A673 (cell line): ENCODE results near the gene PCDHA5. TPM values are rescaled to one million over a fixed set of nuclear protein-coding genes. Genes with fewer than 3 reads are reported as not detected.
A peak's percentile ranks its signal among the peaks of the same experiment; 100 is the strongest.
"Not testable (repeated sequence)": the region's sequence is repeated elsewhere in the genome, so short reads cannot be mapped to it uniquely, and the experiment has no call there.

ENCODE experiments used
- BruUV-seq: library from RNA; stranded (reverse); fragments of 400-500 nt; replicated peaks from 2 replicates; lab custom pipeline; 2021; lab: Mats Ljungman, UMichigan
- CTCF ChIA-PET: fragments of 300-600 bp; sonication (Branson Sonifier 250); formaldehyde crosslinking; loops from one replicate; lab custom pipeline; 2022; ENCODE audit warnings: antibody characterized with exemption; lab: Charles Lee
- POLR2A ChIA-PET: fragments of 300-600 bp; sonication (Branson Sonifier 250); formaldehyde crosslinking; loops from one replicate; lab custom pipeline; 2022; ENCODE audit warnings: antibody characterized with exemption; ENCODE audit not compliant: low non-redundant PET; lab: Charles Lee
- DNase-seq: peaks from one replicate; pipeline ENCODE4 v3.0.0-alpha.2; 2015; ENCODE audit warnings: low spot score
- H3K27ac ChIP-seq: fragments of 200-600 bp; sonication (generic); 2 replicates; pipeline ENCODE4 v1.5.1; 2016; ENCODE audit warnings: mixed run types, low read depth, mild to moderate bottlenecking, mixed read lengths, antibody characterized with exemption, low read length; ENCODE audit not compliant: poor library complexity, severe bottlenecking
- H3K27me3 ChIP-seq: fragments of 200-600 bp; sonication (generic); replicated peaks from 2 replicates; pipeline ENCODE4 v1.6.1; 2017; ENCODE audit warnings: mixed run types, low read depth, mild to moderate bottlenecking, mixed read lengths, antibody characterized with exemption, low read length; ENCODE audit not compliant: insufficient read depth, poor library complexity
- H3K36me3 ChIP-seq: fragments of 200-600 bp; sonication (generic); 2 replicates; pipeline ENCODE4 v1.6.1; 2016; ENCODE audit warnings: mixed run types, mild to moderate bottlenecking, mixed read lengths, antibody characterized with exemption, low read length; ENCODE audit not compliant: insufficient read depth, poor library complexity, severe bottlenecking
- H3K4me1 ChIP-seq: fragments of 200-600 bp; sonication (generic); 2 replicates; pipeline ENCODE4 v1.6.1; 2017; ENCODE audit warnings: mixed run types, mild to moderate bottlenecking, mixed read lengths, antibody characterized with exemption, low read length; ENCODE audit not compliant: insufficient read depth, poor library complexity, severe bottlenecking
- H3K4me3 ChIP-seq: fragments of 200-600 bp; sonication (generic); 2 replicates; pipeline ENCODE4 v1.5.1; 2016; ENCODE audit warnings: low read depth, mixed run types, mild to moderate bottlenecking, mixed read lengths, low read length; ENCODE audit not compliant: poor library complexity, severe bottlenecking
- H3K9me3 ChIP-seq: fragments of 200-600 bp; sonication (generic); 2 replicates; pipeline ENCODE4 v1.6.1; 2016; ENCODE audit warnings: mixed run types, low read depth, mild to moderate bottlenecking, mixed read lengths, antibody characterized with exemption, low read length; ENCODE audit not compliant: poor library complexity, severe bottlenecking
- CTCF ChIP-seq: fragments of 300-800, 200-600 bp; sonication (generic); conservative IDR thresholded peaks from 2 replicates; pipeline ENCODE4 v1.5.1; 2017; ENCODE audit warnings: low read depth, mild to moderate bottlenecking, antibody characterized with exemption, low read length, moderate library complexity, mixed read lengths
- EZH2 ChIP-seq: fragments of 200-600 bp; sonication (generic); IDR thresholded peaks from 2 replicates; pipeline ENCODE4 v1.6.1; 2017; ENCODE audit warnings: borderline replicate concordance, low read depth, mild to moderate bottlenecking, mixed read lengths, antibody characterized with exemption, low read length; ENCODE audit not compliant: poor library complexity, severe bottlenecking
- intact Hi-C: fragments of 100-400 bp; cut with micrococcal nuclease; formaldehyde crosslinking; loops from one replicate; pipeline ENCODE4 v1.10.0; 2022; ENCODE audit not compliant: unreplicated experiment
- total RNA-seq: library from RNA; stranded (reverse); gene quantifications from 2 replicates; pipeline ENCODE4 v1.2.3, GENCODE V29; 2021

Gene PCDHA5
- total RNA-seq, 1 experiment from 2014 or later, result 2.1 TPM

GRCh38 chr5:140827704-140828361, 6.4 kb downstream of the PCDHA5 start, which contains the start of gene PCDHA6:
PCDHA6 (plus strand) TSS chr5:140827960; CDS start chr5:140828092, 132 bp downstream.
- H3K4me1 ChIP-seq, result no peaks in the 10 kb centered on the region
- DNase-seq, result peak; percentile 70
- peak within 1 kb of the TSS; percentile 58 for H3K4me3 ChIP-seq
- ChIA-PET POLR2A (no interaction called here), CTCF (interaction anchor here (0.6 to 1.6 kb wide), 8 partner anchors 14 to 224 kb away, joined by 3 to 7 read pairs (median 4); partner anchors contain the start of genes PCDHA1 and PCDHA13)
- TF ChIP-seq EZH2 (no peak), CTCF (peak; percentile 70)
- H3K27me3 ChIP-seq, result no peaks in the 10 kb centered on the region
- H3K27ac ChIP-seq, result peak within 1 kb of the TSS; percentile 69
- no peaks in the 10 kb centered on the region for H3K36me3 ChIP-seq
- intact Hi-C loops, result loop anchor here (5.0 kb wide), 1 partner anchor 214 kb away; no protein-coding TSS in a partner anchor
- BruUV-seq, result TSS peak; percentile 69
- H3K9me3 ChIP-seq, result peaks cover 6% of the 10 kb centered on the region

GRCh38 chr5:140828362-140828737, 6.9 kb downstream of the PCDHA5 start:
- peak overlapping the region; percentile 69 for H3K27ac ChIP-seq
- POLR2A ChIA-PET, result no interaction called here
- peak; percentile 53 for TF ChIP-seq CTCF
- no peak for TF ChIP-seq EZH2
- BruUV-seq, result no TSS peak
- H3K4me1 ChIP-seq, result no peaks in the 10 kb centered on the region
- H3K36me3 ChIP-seq, result no peaks in the 10 kb centered on the region
- CTCF ChIA-PET, result interaction anchor here (0.6 to 1.6 kb wide), 8 partner anchors 13 to 223 kb away, joined by 3 to 7 read pairs (median 4); partner anchors contain the start of genes PCDHA1 and PCDHA13
- no peaks in the 10 kb centered on the region for H3K27me3 ChIP-seq
- intact Hi-C loops, result loop anchor here (5.0 kb wide), 1 partner anchor 214 kb away; no protein-coding TSS in a partner anchor
- H3K9me3 ChIP-seq, result peaks cover 11% of the 10 kb centered on the region
- peak; percentile 73 for DNase-seq
- H3K4me3 ChIP-seq, result peak overlapping the region; percentile 58

GRCh38 chr5:140829511-140830501, 8.4 kb downstream of the PCDHA5 start:
- H3K27ac ChIP-seq, POLR2A ChIA-PET, CTCF ChIA-PET, H3K27me3 ChIP-seq, BruUV-seq, H3K4me3 ChIP-seq, DNase-seq, H3K4me1 ChIP-seq, H3K36me3 ChIP-seq: not testable (repeated sequence)
- intact Hi-C loops, result loop anchor here (5.0 kb wide), 1 partner anchor 212 kb away; no protein-coding TSS in a partner anchor
- peaks cover 11% of the 10 kb centered on the region for H3K9me3 ChIP-seq
